Measurements from ENCODE around the gene PTBP2.

Gene PTBP2

DNA sequence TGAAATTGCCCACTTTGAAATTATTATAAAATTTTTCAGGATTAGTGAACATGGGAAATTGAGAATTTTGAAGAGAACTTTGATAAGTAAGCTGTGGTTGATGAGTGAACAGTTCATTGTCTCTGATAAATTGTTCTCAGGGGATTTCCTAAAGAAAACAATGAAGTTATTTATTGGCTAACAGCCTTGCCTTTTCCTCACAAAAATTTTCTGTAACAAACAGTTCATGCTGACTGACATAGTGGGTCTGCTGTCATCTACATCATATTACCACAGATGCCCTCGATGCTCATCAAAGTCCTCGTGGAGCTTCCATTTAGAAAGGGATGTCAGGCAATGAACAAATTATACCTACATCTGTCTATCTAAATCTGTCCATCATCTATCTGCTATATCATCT lies 113.4 kb downstream of the PTBP2 start:
- TF ChIP-seq, protein P1, sequence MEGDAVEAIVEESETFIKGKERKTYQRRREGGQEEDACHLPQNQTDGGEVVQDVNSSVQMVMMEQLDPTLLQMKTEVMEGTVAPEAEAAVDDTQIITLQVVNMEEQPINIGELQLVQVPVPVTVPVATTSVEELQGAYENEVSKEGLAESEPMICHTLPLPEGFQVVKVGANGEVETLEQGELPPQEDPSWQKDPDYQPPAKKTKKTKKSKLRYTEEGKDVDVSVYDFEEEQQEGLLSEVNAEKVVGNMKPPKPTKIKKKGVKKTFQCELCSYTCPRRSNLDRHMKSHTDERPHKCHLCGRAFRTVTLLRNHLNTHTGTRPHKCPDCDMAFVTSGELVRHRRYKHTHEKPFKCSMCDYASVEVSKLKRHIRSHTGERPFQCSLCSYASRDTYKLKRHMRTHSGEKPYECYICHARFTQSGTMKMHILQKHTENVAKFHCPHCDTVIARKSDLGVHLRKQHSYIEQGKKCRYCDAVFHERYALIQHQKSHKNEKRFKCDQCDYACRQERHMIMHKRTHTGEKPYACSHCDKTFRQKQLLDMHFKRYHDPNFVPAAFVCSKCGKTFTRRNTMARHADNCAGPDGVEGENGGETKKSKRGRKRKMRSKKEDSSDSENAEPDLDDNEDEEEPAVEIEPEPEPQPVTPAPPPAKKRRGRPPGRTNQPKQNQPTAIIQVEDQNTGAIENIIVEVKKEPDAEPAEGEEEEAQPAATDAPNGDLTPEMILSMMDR (IDR thresholded peaks at IDR 0.05; ENCODE audit: insufficient read depth, low read depth, low read length, missing control alignments): no peak
- no peak overlapping the region for H3K4me3 ChIP-seq (ENCODE audit: low read depth, low read length)
- no peak for DNase-seq (ENCODE audit: low read depth)

DNA sequence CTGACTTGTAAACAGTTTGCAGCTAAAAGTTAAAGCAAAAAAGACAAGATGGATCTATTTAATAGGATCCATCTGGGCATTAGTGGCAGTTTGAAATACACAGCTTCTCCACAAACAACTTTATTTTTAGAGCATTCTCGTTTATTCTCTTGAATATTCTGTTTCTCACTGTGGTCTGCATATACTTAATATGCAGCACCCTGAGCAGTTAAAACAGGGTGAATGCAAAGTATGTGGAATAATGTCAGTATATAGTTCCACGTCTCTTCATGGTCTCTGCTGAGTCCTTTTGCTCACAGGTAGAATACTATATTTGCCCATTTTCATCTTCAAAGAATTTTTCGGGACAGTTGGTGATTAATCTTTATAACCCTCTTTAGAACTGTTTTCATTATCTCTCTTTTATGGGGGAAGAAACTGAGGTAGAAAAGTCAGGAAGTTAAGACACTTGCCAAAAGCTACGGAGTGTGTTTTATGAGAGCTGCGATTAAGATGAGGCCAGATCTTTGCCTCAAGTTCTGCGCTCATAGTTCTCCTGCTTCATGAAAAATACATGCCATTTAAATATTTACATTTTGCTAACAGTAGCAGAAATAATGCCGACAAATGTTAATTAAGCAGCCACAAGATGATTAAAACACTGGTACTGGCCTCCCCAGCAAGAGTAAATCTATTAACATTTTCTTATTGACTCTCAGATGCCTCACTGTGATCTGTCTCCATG lies 115.6 kb downstream of the PTBP2 start:
- H3K4me3 ChIP-seq (ENCODE audit: low read depth, low read length): no peak overlapping the region
- DNase-seq (ENCODE audit: low read depth): no peak
- TF ChIP-seq, protein P1 (IDR thresholded peaks at IDR 0.05; ENCODE audit: insufficient read depth, low read depth, low read length, missing control alignments): no peak

DNA sequence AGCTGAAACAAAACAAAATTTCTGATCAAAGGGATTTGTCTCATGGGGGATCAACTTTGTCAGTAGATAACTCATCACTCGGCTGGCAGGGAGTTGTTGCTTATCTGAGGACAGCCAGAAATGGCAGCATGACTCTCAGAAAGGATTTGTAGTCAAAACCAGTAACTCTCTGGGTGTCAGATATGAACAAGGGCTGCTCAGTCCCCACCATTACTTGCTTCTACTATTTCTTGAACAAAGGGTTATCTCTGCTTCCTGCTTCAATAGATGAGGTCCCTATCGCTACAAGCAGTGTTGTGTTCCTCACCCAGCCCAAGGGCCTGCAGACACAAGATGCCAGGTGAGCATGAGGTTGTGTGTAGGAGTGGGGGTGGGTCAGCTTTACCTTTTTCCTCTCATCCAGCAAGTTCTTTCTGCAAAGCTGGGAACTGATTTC lies 116.2 kb downstream of the PTBP2 start:
- H3K4me3 ChIP-seq (ENCODE audit: low read depth, low read length): no peak overlapping the region
- TF ChIP-seq, protein P1 (IDR thresholded peaks at IDR 0.05; ENCODE audit: insufficient read depth, low read depth, low read length, missing control alignments): no peak
- no peak for DNase-seq (ENCODE audit: low read depth)

DNA sequence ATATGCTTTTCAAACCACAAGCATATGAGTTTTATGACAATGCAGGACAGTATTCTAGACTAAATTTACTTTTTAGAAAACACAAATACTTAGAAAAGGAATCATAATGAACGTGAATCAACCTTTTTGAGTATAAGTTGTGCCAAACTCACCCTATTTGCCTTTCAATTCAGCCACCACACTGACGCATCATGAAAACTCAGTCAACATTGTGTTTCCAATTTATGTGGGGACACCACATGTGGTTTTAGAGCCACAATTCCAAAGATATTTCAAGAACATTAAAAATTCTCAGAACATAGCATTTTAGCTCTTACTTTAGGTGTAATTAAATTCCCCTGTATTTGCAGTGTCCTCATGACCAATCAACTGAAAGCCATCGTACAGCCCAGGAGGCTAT lies 118.8 kb downstream of the PTBP2 start:
- H3K4me3 ChIP-seq (ENCODE audit: low read depth, low read length): no peak overlapping the region
- DNase-seq (ENCODE audit: low read depth): no peak
- TF ChIP-seq, protein P1 (IDR thresholded peaks at IDR 0.05; ENCODE audit: insufficient read depth, low read depth, low read length, missing control alignments): no peak

DNA sequence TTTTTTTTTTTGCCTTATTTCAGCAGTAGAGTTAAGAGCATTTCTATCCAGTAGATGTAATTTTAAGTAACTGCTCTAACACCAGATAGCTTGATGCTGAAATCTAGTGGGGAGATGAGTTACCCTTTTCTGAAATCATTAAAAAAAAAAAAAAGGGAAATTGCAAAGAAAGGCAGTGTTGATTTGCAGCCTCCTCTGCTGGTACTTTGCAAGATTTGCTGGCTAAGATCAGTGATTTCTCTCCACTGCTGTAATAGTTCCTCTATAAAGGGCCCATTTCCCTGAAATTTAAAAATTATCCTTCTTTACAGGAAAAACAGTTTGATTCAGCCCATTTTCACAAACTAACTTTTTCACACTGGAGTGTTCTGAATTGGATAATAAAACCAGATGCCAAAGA lies 120.6 kb downstream of the PTBP2 start:
- DNase-seq (ENCODE audit: low read depth): no peak
- H3K4me3 ChIP-seq (ENCODE audit: low read depth, low read length): no peak overlapping the region
- TF ChIP-seq, protein P1 (IDR thresholded peaks at IDR 0.05; ENCODE audit: insufficient read depth, low read depth, low read length, missing control alignments): no peak

DNA sequence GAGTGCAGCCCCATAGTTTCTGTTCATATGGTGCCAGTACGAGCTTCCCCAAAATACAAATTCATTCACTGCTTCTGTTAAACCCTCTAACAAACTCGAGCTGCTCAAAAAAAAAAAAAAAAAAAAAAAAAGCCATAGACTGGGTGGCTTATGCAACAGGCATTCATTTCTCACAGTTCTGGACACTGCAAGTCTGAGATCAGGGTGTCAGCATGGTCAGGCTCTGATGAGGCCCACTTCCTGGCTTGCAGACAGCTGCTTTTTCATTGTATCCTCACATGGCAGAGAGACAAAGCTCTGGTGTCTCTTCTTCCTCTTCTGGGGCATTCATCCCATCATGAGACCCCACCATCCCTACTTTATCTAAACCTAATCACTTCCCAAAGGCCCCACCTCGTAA lies 121.6 kb downstream of the PTBP2 start:
- H3K4me3 ChIP-seq (ENCODE audit: low read depth, low read length): no peak overlapping the region
- TF ChIP-seq, protein P1 (IDR thresholded peaks at IDR 0.05; ENCODE audit: insufficient read depth, low read depth, low read length, missing control alignments): no peak
- DNase-seq (ENCODE audit: low read depth): peak; percentile 14

DNA sequence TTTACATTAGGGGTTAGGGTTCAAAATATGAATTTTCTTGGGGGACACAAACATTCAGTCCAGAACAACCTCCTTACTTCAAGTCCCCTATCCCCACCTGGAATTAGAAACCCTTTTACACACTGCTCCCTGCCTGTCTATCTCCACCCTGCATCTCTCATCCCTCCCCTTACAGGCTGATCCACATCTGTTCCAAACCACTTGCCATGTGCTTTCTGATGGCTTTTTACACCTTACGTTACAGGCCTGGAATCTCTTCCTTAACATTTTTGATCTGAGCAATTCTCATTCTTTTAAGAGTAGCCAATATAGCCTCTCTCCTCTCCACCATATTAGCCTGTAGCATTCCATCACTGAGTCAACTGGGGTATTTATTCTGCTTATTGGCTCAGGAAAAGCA lies 122.0 kb downstream of the PTBP2 start:
- TF ChIP-seq, protein P1 (IDR thresholded peaks at IDR 0.05; ENCODE audit: insufficient read depth, low read depth, low read length, missing control alignments): no peak
- no peak for DNase-seq (ENCODE audit: low read depth)
- no peak overlapping the region for H3K4me3 ChIP-seq (ENCODE audit: low read depth, low read length)

Data from GM12865 (cell line).